Measurements from ENCODE around the gene CSRP3.

GRCh38 chr11:19196432-19196831 is 5.4 kb downstream of the CSRP3 start:
- TF ChIP-seq GATA2 (IDR thresholded peaks at IDR 0.05; ENCODE audit: low read depth, low read length) (no peak), GATA3 (IDR thresholded peaks at IDR 0.05; ENCODE audit: low read depth, low read length) (no peak)

All from SH-SY5Y (cell line).